HepG2 (cell line): Measurements from ENCODE around the gene ENTREP3. TPM values are rescaled to one million over a fixed set of nuclear protein-coding genes. Genes with fewer than 3 reads are reported as not detected.
A peak's percentile ranks its signal among the peaks of the same experiment; 100 is the strongest.

Experiments
- ZNF33A ChIP-seq: sonication (generic); formaldehyde crosslinking; IDR thresholded peaks from 2 replicates; pipeline ENCODE4 v1.5.1; 2020; ENCODE audit warnings: missing genetic modification reagents, mild to moderate bottlenecking, moderate library complexity, borderline replicate concordance
- ZNF891 ChIP-seq: sonication (generic); formaldehyde crosslinking; IDR thresholded peaks from 2 replicates; pipeline ENCODE4 v1.5.0; 2020; ENCODE audit warnings: mild to moderate bottlenecking, missing genetic modification reagents
- polyA plus RNA-seq, 8 experiments: library from polyadenylated mRNA; depleted of rRNA in 3 of 8; stranded (reverse) in 7 of 8; unstranded in 1 of 8; fragments of >200 nt; fragmentation: Illumina TruSeq in 4 of 8; extraction: Trizol in 4 of 8; gene quantifications; 2 replicates each; pipeline versions ENCODE4 v1.2.1 to v1.2.3, GENCODE V29; 2011 to 2016; ENCODE audit warnings: low read depth in 4 of 8, missing spikeins in 1 of 8, mixed read lengths in 1 of 8; ENCODE audit not compliant: insufficient read depth in 1 of 8
- total RNA-seq, 5 experiments: library from RNA; depleted of rRNA; stranded (reverse); fragments of >200 nt; fragmentation: Illumina TruSeq; extraction: Trizol; gene quantifications; 2 replicates each; pipeline ENCODE4 v1.2.3, GENCODE V29; 2016; ENCODE audit warnings: low read depth in 1 of 5
- TF ChIP-seq, protein P1 (sequence below): sonication (generic); formaldehyde crosslinking; IDR thresholded peaks from 2 replicates; pipeline ENCODE4 v1.9.0; 2021; ENCODE audit warnings: mild to moderate bottlenecking, missing genetic modification reagents
- TF ChIP-seq, protein P2 (sequence below): sonication (generic); formaldehyde crosslinking; IDR thresholded peaks from 2 replicates; pipeline ENCODE4 v1.5.0; 2020; ENCODE audit warnings: mild to moderate bottlenecking, missing genetic modification reagents

ENTREP3 gene
- total and polyA plus RNA-seq, 2 of the 13 experiments (the other 11 are each of a cell fraction or from before 2014, with no cell fraction given): 4.1 to 9.9 TPM

DNA sequence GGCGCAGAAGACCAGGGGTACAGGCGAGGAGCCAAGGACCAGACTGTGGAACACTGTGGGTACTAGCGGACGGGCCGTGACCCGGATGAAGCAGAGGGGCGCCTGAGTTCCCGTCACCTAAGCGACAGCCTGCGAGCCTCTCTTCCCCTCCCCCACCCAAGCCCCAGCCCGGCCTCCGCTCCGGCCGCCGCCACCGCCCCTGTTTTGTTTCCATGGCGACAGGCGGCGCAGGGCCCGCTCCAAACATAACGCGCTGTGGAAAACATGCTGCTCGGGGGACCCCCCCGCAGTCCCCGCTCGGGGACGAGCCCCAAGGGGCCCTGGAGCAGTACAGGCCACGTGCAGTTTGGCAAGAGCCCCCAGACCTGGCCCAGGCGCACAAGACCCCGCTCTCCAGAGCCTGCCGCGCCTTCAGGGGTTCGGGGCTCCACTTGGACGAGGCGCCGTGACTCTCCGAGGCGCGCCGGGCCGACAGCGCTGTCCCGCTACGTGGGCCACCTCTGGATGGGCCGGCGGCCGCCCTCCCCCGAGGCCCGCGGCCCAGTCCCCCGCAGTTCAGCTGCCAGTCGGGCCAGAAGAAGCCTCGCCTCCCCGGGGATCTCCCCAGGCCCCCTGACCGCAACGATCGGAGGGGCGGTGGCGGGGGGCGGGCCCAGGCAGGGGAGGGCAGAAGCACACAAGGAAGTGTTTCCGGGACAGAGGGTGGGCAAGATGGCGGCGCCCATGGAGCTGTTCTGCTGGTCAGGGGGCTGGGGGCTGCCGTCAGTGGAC is 46.6 kb downstream of the ENTREP3 start, which contains the start of gene MTX1 (continued):
- TF ChIP-seq, protein P1, sequence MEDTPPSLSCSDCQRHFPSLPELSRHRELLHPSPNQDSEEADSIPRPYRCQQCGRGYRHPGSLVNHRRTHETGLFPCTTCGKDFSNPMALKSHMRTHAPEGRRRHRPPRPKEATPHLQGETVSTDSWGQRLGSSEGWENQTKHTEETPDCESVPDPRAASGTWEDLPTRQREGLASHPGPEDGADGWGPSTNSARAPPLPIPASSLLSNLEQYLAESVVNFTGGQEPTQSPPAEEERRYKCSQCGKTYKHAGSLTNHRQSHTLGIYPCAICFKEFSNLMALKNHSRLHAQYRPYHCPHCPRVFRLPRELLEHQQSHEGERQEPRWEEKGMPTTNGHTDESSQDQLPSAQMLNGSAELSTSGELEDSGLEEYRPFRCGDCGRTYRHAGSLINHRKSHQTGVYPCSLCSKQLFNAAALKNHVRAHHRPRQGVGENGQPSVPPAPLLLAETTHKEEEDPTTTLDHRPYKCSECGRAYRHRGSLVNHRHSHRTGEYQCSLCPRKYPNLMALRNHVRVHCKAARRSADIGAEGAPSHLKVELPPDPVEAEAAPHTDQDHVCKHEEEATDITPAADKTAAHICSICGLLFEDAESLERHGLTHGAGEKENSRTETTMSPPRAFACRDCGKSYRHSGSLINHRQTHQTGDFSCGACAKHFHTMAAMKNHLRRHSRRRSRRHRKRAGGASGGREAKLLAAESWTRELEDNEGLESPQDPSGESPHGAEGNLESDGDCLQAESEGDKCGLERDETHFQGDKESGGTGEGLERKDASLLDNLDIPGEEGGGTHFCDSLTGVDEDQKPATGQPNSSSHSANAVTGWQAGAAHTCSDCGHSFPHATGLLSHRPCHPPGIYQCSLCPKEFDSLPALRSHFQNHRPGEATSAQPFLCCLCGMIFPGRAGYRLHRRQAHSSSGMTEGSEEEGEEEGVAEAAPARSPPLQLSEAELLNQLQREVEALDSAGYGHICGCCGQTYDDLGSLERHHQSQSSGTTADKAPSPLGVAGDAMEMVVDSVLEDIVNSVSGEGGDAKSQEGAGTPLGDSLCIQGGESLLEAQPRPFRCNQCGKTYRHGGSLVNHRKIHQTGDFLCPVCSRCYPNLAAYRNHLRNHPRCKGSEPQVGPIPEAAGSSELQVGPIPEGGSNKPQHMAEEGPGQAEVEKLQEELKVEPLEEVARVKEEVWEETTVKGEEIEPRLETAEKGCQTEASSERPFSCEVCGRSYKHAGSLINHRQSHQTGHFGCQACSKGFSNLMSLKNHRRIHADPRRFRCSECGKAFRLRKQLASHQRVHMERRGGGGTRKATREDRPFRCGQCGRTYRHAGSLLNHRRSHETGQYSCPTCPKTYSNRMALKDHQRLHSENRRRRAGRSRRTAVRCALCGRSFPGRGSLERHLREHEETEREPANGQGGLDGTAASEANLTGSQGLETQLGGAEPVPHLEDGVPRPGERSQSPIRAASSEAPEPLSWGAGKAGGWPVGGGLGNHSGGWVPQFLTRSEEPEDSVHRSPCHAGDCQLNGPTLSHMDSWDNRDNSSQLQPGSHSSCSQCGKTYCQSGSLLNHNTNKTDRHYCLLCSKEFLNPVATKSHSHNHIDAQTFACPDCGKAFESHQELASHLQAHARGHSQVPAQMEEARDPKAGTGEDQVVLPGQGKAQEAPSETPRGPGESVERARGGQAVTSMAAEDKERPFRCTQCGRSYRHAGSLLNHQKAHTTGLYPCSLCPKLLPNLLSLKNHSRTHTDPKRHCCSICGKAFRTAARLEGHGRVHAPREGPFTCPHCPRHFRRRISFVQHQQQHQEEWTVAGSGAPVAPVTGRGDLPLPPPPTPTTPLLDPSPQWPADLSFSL (CRISPR knock-in tag): peak; percentile 63; the same call in 1 of the 2 replicates
- TF ChIP-seq, protein P2, sequence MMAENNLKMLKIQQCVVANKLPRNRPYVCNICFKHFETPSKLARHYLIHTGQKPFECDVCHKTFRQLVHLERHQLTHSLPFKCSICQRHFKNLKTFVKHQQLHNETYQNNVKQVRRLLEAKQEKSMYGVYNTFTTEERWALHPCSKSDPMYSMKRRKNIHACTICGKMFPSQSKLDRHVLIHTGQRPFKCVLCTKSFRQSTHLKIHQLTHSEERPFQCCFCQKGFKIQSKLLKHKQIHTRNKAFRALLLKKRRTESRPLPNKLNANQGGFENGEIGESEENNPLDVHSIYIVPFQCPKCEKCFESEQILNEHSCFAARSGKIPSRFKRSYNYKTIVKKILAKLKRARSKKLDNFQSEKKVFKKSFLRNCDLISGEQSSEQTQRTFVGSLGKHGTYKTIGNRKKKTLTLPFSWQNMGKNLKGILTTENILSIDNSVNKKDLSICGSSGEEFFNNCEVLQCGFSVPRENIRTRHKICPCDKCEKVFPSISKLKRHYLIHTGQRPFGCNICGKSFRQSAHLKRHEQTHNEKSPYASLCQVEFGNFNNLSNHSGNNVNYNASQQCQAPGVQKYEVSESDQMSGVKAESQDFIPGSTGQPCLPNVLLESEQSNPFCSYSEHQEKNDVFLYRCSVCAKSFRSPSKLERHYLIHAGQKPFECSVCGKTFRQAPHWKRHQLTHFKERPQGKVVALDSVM (CRISPR knock-in tag): no peak
- TF ChIP-seq ZNF33A (CRISPR knock-in tag) (no peak), ZNF891 (CRISPR knock-in tag) (peak; percentile 29; the same call in 1 of the 2 replicates)
